Head of caudate nucleus (tissue), 42 donors: ENCODE measurements around the gene LIN9.

Experiments used
- DNase-seq, 42 donors: peaks; one replicate each; pipeline versions ENCODE4 v3.0.0 to v3.0.0-alpha.2; 2020 to 2021; ENCODE audit warnings: mixed read lengths in 7 of 42
- intact Hi-C: fragments of 100-400 bp; cut with DNase I; formaldehyde crosslinking; loops from one replicate; pipeline ENCODE4 v1.15.0; 2022

Gene LIN9

GRCh38 chr1:226195144-226195543 is 113.8 kb downstream of the LIN9 start:
- intact Hi-C loops, result no loop called here
- DNase-seq, result no peak

- peak in 1 of 42 donors; percentile 2 for DNase-seq
- intact Hi-C loops, result loop anchor here (5.0 to 10.0 kb wide), 2 partner anchors 63 to 125 kb away; partner anchors contain the start of gene H3-3A
These were observed 121.6 kb downstream of the LIN9 start for GRCh38 chr1:226187380-226187779.

DNA sequence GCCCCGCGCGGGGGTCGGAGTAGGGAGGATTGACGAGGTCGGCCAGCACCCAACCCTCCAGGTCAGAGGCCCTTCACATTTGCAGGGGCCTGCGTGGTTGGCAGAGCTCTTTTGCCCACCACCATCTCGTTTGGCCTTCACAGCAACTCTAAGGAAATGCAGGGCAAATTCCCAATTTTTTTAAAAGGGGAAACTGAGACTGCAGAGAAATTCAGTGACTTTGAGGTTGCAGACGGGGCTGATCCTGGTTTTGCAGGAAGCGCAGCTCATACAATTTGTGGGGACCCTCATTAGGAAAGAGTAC is 122.0 kb downstream of the LIN9 start:
- DNase-seq, result no peak
- intact Hi-C loops, result loop anchor here (5.0 to 10.0 kb wide), 2 partner anchors 62 to 125 kb away; partner anchors contain the start of gene H3-3A

DNA sequence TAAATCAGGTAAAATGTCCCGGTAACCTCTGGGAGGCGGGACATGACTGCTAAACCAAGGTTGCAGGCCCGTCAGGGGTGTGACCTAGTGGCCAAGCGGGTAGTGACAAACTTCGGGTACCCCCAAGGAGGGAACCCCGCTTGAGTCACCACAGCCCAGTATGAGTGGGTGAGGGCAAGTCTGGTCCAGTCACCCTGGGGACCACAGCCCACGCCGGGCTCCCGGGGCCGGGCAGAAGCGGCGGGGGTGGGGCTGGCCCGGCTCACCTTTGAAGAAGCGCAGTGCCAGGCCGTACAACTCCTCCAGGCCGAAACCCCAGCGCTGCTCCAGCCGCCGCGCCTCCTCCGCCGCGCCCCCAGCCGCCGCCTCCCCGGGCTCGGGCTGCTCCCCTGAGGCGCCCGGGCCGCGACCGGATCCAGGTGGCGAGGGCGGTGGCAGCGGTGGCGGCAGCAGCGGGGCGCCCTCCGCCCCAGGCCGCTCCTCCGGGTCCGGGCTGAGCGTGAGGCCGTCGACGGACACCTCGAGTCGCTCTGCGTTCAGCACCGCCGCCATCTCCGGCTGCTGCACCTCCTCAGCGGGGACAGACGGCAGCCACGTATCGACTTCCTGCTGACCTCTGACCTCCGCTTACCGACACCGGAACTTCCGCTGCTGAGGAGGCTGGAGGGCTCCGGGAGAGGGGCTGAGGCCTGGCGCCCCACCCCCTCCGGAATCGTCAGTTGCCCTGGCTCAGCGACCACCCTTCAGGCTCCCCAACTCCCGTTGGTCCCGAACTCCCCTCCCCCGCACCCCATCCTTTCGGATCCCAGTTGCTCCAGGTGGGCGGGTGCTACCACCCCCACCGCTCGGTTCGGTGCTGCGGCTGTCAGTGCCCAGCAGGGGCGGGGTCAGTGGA is 122.6 kb downstream of the LIN9 start, which contains the start of gene ACBD3:
TSS of gene ACBD3 (minus strand) at position 618 of the 895 bp plus-strand sequence. CDS start at position 552, 66 bp downstream.
- intact Hi-C loops, result loop anchor here (5.0 to 10.0 kb wide), 2 partner anchors 62 to 124 kb away; partner anchors contain the start of gene H3-3A
- peak; percentile 81 to 97 (median 91) for DNase-seq

DNA sequence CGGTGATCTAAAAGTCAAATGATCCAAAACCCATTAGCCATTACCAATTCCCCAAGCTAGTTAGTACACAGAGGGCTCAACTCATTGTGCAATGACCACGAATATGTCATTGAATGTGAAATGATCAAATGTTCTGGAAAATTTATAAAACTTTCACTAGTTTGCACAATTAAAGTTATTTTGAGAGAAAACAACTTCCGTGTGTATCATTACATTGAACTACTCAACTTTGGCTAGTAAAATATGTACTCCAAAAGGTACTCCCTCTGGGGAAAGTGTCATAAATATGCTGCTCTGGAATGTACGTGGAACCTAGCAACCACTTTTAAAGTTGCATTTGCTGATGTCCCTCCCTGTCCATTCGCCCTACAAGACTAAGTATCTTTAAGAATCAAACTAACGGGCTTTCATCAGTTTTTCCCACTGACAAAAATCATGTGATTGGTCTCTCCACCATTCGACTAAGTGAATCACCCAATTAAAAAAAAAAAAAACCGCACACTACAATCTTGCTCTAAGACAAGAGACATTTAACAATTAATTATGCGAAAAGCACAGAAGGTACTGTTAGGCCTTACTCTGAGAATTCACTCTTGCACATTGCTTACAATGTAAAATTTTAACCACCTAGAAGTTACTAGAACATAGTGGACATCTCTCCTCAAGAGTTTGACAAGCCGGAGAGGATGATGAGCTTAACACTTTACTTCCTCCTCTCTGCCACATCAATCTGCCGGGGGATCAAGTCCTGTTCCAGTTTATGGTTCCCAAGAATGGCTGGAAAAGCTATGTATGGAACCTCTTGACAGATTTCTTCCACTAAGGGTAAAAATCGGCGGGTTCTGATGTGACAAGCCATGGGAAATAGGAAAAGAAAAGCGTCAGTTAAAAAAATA is 123.6 kb downstream of the LIN9 start:
- peak in 1 of 42 donors; percentile 9 for DNase-seq

DNA sequence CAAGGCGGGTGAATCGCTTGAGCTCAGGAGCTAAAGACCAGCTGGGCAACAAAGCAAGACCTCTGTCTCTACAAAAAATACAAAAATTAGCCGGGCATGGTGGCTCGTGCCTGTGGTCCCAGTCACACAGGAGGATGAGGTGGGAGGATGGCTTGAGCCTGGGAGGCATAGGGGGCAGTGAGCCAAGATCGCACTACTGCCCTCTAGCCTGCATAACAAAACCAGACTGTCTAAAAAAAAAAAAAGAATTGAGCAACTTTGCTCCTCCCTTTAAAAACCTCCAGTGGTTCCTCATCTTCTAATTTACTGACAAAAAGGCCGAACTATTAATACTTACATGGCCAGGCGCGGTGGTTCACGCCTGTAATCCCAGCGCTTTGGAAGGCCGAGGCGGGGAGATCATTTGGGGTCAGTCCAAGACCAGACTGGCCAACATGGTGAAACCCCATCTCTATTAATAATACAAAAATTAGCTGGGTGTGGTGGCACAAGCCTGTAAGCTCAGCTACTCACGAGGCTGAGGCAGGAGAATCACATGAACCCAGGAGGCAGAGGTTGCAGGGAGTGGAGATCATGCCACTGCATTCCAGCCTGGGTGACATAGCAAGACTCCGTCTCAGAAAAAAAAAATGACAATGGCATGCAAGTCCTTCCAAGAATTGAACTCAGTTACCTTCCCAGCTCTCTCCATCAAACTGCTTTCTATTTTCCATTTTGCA is 126.8 kb downstream of the LIN9 start:
- DNase-seq, result peak in 28 of 42 donors; percentile 7 to 53 (median 25)
- intact Hi-C loops, result loop anchor here (10.0 kb wide), 1 partner anchor 57 kb away; no protein-coding TSS in a partner anchor

More for the DNA sequence above, 123.6 kb downstream of the LIN9 start:
- intact Hi-C loops, result loop anchor here (5.0 to 10.0 kb wide), 2 partner anchors 61 to 123 kb away; partner anchors contain the start of gene H3-3A
